Bronchial epithelial cell (primary cell): ENCODE results near the gene CAMK2D. TPM values are rescaled to one million over a fixed set of nuclear protein-coding genes. Genes with fewer than 3 reads are reported as not detected.

Experiments used
- DNase-seq: peaks from one replicate; pipeline ENCODE4 v3.0.0-alpha.2; 2010; ENCODE audit warnings: low read depth
- FAIRE-seq: peaks from 2 replicates; lab custom pipeline; 2011; peaks lifted over from hg19 to GRCh38; lab: Jason Lieb, UNC
- H3K27me3 ChIP-seq: 2 replicates; pipeline ENCODE4 v1.5.1; 2011; ENCODE audit warnings: low read length; ENCODE audit not compliant: control insufficient read depth, insufficient read depth
- H3K36me3 ChIP-seq: 2 replicates; pipeline ENCODE4 v1.5.1; 2011; ENCODE audit warnings: low read length; ENCODE audit not compliant: control insufficient read depth, insufficient read depth
- H3K4me3 ChIP-seq: 2 replicates; pipeline ENCODE4 v1.5.1; 2011; ENCODE audit warnings: mild to moderate bottlenecking, low read depth, low read length, control low read depth
- CTCF ChIP-seq: IDR thresholded peaks from 2 replicates; pipeline ENCODE4 v1.5.1; 2011; ENCODE audit warnings: mild to moderate bottlenecking, moderate library complexity, low read length, control low read depth, inconsistent platforms; ENCODE audit not compliant: insufficient read depth, severe bottlenecking
- total RNA-seq: library from RNA; depleted of rRNA; stranded (reverse); fragments of >200 nt; gene quantifications from 2 replicates; pipeline ENCODE4 v1.2.1, GENCODE V29; 2014

CAMK2D gene
- total RNA-seq, 1 donor from 2014 or later, result 50.8 TPM

GRCh38 chr4:113525521-113525920, 236.0 kb downstream of the CAMK2D start:
- Histone ChIP-seq H3K27me3 (no peaks in the 10 kb centered on the region), H3K36me3 (peaks cover 2% of the 10 kb centered on the region), H3K4me3 (no peak overlapping the region)
- TF ChIP-seq CTCF, result no peak
- no peak for FAIRE-seq
- no peak for DNase-seq

- no peak for FAIRE-seq
- Histone ChIP-seq H3K27me3 (no peaks in the 10 kb centered on the region), H3K4me3 (no peak overlapping the region), H3K36me3 (peaks cover 2% of the 10 kb centered on the region)
- DNase-seq, result no peak
- TF ChIP-seq CTCF, result no peak
Measured at GRCh38 chr4:113524505-113525186, 236.9 kb downstream of the CAMK2D start.

GRCh38 chr4:113524096-113524495, 237.4 kb downstream of the CAMK2D start:
- Histone ChIP-seq H3K36me3 (peaks cover 2% of the 10 kb centered on the region), H3K27me3 (no peaks in the 10 kb centered on the region), H3K4me3 (no peak overlapping the region)
- FAIRE-seq (no peak), DNase-seq (no peak)
- no peak for TF ChIP-seq CTCF

- H3K4me3 ChIP-seq, result no peak overlapping the region
- H3K36me3 ChIP-seq, result peaks cover 2% of the 10 kb centered on the region
- DNase-seq (no peak), FAIRE-seq (no peak)
- H3K27me3 ChIP-seq, result no peaks in the 10 kb centered on the region
- TF ChIP-seq CTCF, result no peak
Measured at GRCh38 chr4:113522433-113522832, 239.1 kb downstream of the CAMK2D start.

GRCh38 chr4:113513382-113513781, 248.2 kb downstream of the CAMK2D start:
- H3K4me3 ChIP-seq, result no peak overlapping the region
- FAIRE-seq (no peak), DNase-seq (no peak)
- no peaks in the 10 kb centered on the region for H3K27me3 ChIP-seq
- H3K36me3 ChIP-seq, result peaks cover 1% of the 10 kb centered on the region
- no peak for TF ChIP-seq CTCF

GRCh38 chr4:113512880-113513279, 248.7 kb downstream of the CAMK2D start:
- peaks cover 1% of the 10 kb centered on the region for H3K36me3 ChIP-seq
- FAIRE-seq, result no peak
- TF ChIP-seq CTCF, result no peak

More at GRCh38 chr4:113512880-113513279, 248.7 kb downstream of the CAMK2D start:
- no peak for DNase-seq
- Histone ChIP-seq H3K27me3 (no peaks in the 10 kb centered on the region), H3K4me3 (no peak overlapping the region)
